ENCODE data around the gene ERI2. TPM values are rescaled to one million over a fixed set of nuclear protein-coding genes. Genes with fewer than 3 reads are reported as not detected.
"Not testable (repeated sequence)": the region's sequence is repeated elsewhere in the genome, so short reads cannot be mapped to it uniquely, and the experiment has no call there.

Gene ERI2
- total RNA-seq, 1 donor from 2014 or later = 11.5 TPM

GRCh38 chr16:20822521-20823325, 16.5 kb upstream of the ERI2 start:
- peaks cover 0 to 6% (median 0%) of the 10 kb centered on the region in 3 donors for H3K36me3 ChIP-seq (ENCODE audit: control insufficient read depth in 3 of 3, insufficient read depth in 3 of 3, low read length in 3 of 3)
- no peak overlapping the region for H3K9ac ChIP-seq (ENCODE audit: low read depth in 1 of 3, low read length in 3 of 3)
- H3K4me3 ChIP-seq (ENCODE audit: low read length in 3 of 3) = no peak overlapping the region
- no peaks in the 10 kb centered on the region for H3K9me3 ChIP-seq (ENCODE audit: control insufficient read depth in 3 of 3, low read length in 3 of 3)
- no peaks in the 10 kb centered on the region for H3K27me3 ChIP-seq (ENCODE audit: control insufficient read depth in 3 of 3, insufficient read depth in 3 of 3, low read length in 3 of 3)
- H3K4me1 ChIP-seq (ENCODE audit: control insufficient read depth in 3 of 3, insufficient read depth in 3 of 3, low read length in 3 of 3) = no peaks in the 10 kb centered on the region
- H3K27ac ChIP-seq (ENCODE audit: low read depth, low read length) = no peak overlapping the region

GRCh38 chr16:20821682-20822081, 15.4 kb upstream of the ERI2 start:
- Histone ChIP-seq H3K27me3 (ENCODE audit: control insufficient read depth in 3 of 3, insufficient read depth in 3 of 3, low read length in 3 of 3) (no peaks in the 10 kb centered on the region), H3K9ac (ENCODE audit: low read depth in 1 of 3, low read length in 3 of 3) (no peak overlapping the region), H3K36me3 (ENCODE audit: control insufficient read depth in 3 of 3, insufficient read depth in 3 of 3, low read length in 3 of 3) (peaks cover 0 to 6% (median 0%) of the 10 kb centered on the region in 3 donors), H3K4me1 (ENCODE audit: control insufficient read depth in 3 of 3, insufficient read depth in 3 of 3, low read length in 3 of 3) (no peaks in the 10 kb centered on the region), H3K27ac (ENCODE audit: low read depth, low read length) (no peak overlapping the region), H3K9me3 (ENCODE audit: control insufficient read depth in 3 of 3, low read length in 3 of 3) (no peaks in the 10 kb centered on the region), H3K4me3 (ENCODE audit: low read length in 3 of 3) (no peak overlapping the region)

DNA sequence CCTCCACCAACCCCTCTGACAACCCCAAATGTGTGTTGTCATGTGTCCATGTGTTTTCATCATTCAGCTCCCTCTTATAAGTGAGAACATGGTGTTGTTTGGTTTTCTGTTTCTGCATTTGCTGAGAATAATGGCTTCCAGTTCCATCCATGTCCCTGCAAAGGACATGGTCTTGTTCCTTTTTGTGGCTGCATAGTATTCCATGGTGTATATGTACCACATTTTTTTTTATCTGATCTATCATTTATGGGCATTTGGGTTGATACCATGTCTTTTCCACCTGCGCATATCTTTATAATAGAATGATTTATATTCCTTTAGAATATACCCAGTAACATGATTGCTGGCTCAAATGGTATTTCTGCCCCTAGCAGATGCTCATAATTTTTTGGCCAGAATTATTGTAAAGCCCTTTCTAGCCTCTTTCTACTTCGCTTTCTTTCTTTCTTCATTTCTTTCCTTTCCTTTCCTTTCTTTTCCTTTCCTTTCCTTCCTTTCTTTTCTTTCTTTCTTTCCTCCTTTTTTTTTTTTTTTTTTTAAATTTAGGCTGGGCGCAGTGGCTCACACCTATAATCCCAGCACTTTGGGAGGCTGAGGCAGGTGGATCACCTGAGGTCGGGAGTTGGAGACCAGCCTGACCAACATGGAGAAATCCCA, 12.8 kb upstream of the ERI2 start:
- no peak overlapping the region for H3K4me3 ChIP-seq (ENCODE audit: low read length in 3 of 3)
- H3K27ac ChIP-seq (ENCODE audit: low read depth, low read length) = no peak overlapping the region
- H3K9me3 ChIP-seq (ENCODE audit: control insufficient read depth in 3 of 3, low read length in 3 of 3) = no peaks in the 10 kb centered on the region
- H3K4me1 ChIP-seq (ENCODE audit: control insufficient read depth in 3 of 3, insufficient read depth in 3 of 3, low read length in 3 of 3) = no peaks in the 10 kb centered on the region
- no peaks in the 10 kb centered on the region for H3K36me3 ChIP-seq (ENCODE audit: control insufficient read depth in 3 of 3, insufficient read depth in 3 of 3, low read length in 3 of 3)
- H3K9ac ChIP-seq (ENCODE audit: low read depth in 1 of 3, low read length in 3 of 3) = no peak overlapping the region
- no peaks in the 10 kb centered on the region for H3K27me3 ChIP-seq (ENCODE audit: control insufficient read depth in 3 of 3, insufficient read depth in 3 of 3, low read length in 3 of 3)

DNA sequence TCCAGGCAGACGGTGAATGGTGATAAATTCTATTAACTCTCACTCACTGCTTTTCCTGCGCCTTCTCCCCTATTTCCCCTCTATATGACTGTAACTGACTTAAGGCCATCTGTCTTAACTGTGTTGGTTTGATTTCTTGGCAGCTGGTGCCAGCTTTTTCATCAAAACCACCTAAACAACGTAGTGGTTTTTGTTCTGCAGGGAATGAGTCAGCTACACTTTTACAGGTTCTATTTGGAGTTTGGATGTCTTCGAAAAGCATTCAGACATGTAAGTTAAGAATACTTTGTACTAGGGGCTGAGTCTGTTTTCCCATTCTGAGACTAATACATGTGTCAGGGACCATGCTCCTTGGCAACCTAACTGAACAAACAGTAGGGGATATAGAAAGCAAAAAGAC, 8.5 kb upstream of the ERI2 start:
- H3K9me3 ChIP-seq (ENCODE audit: control insufficient read depth in 3 of 3, low read length in 3 of 3) = no peaks in the 10 kb centered on the region
- no peaks in the 10 kb centered on the region for H3K4me1 ChIP-seq (ENCODE audit: control insufficient read depth in 3 of 3, insufficient read depth in 3 of 3, low read length in 3 of 3)
- no peaks in the 10 kb centered on the region for H3K27me3 ChIP-seq (ENCODE audit: control insufficient read depth in 3 of 3, insufficient read depth in 3 of 3, low read length in 3 of 3)
- H3K36me3 ChIP-seq (ENCODE audit: control insufficient read depth in 3 of 3, insufficient read depth in 3 of 3, low read length in 3 of 3) = no peaks in the 10 kb centered on the region
- H3K27ac ChIP-seq (ENCODE audit: low read depth, low read length) = no peak overlapping the region
- no peak overlapping the region for H3K9ac ChIP-seq (ENCODE audit: low read depth in 1 of 3, low read length in 3 of 3)
- H3K4me3 ChIP-seq (ENCODE audit: low read length in 3 of 3) = no peak overlapping the region

GRCh38 chr16:20812510-20812909, 6.2 kb upstream of the ERI2 start:
- Histone ChIP-seq H3K27me3 (ENCODE audit: control insufficient read depth in 3 of 3, insufficient read depth in 3 of 3, low read length in 3 of 3) (no peaks in the 10 kb centered on the region), H3K27ac (ENCODE audit: low read depth, low read length) (no peak overlapping the region), H3K9me3 (ENCODE audit: control insufficient read depth in 3 of 3, low read length in 3 of 3) (no peaks in the 10 kb centered on the region), H3K4me3 (ENCODE audit: low read length in 3 of 3) (no peak overlapping the region), H3K9ac (ENCODE audit: low read depth in 1 of 3, low read length in 3 of 3) (no peak overlapping the region), H3K36me3 (ENCODE audit: control insufficient read depth in 3 of 3, insufficient read depth in 3 of 3, low read length in 3 of 3) (no peaks in the 10 kb centered on the region), H3K4me1 (ENCODE audit: control insufficient read depth in 3 of 3, insufficient read depth in 3 of 3, low read length in 3 of 3) (no peaks in the 10 kb centered on the region)

DNA sequence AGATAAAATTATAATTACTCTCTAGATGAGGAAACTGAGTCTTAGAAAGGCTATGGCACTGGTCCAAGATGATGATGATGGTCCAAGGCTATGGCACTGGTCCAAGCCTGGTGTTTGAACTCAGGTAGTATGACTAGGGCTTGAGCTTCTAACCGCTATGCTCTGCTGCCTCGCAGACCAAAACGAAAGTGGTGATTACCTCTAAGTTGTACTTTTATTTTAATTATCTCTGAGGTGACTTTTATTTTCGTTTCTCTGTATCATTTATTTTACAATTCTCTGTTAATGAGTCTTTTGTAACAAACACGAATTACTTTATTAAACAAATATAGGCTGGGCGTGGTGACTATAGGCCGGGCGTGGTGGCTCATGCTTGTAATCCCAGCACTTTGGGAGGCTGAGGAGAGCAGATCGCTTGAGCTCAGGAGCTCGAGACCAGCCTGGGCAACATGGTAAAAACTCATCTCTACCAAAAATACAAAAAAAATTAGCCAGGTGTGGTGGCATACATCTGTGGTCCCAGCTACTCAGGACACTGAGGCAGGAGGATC, 5.7 kb upstream of the ERI2 start:
- Histone ChIP-seq H3K36me3 (ENCODE audit: control insufficient read depth in 3 of 3, insufficient read depth in 3 of 3, low read length in 3 of 3) (no peaks in the 10 kb centered on the region), H3K27ac (ENCODE audit: low read depth, low read length) (no peak overlapping the region), H3K4me3 (ENCODE audit: low read length in 3 of 3) (no peak overlapping the region), H3K4me1 (ENCODE audit: control insufficient read depth in 3 of 3, insufficient read depth in 3 of 3, low read length in 3 of 3) (peaks cover 4% of the 10 kb centered on the region in 3 donors), H3K9ac (ENCODE audit: low read depth in 1 of 3, low read length in 3 of 3) (no peak overlapping the region), H3K27me3 (ENCODE audit: control insufficient read depth in 3 of 3, insufficient read depth in 3 of 3, low read length in 3 of 3) (no peaks in the 10 kb centered on the region), H3K9me3 (ENCODE audit: control insufficient read depth in 3 of 3, low read length in 3 of 3) (no peaks in the 10 kb centered on the region)

DNA sequence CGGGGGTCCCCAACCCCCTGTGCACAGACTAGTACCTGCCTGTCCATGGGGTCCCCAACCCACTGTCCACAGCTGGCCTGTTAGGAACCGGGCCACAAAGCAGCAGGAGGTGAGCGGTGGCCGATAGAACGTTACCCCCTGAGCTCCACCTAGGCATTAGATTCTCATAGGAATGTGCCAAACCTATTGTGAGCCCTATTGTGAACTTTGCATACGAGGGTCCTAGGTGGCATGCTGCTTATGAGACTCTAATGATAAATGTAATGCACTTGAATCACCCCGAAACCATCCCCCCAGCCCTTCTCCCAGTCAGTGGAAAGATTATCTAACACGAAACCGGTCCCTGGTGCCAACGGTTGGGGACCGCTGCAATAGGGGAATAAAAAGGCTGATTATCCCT, 1.6 kb upstream of the ERI2 start:
- no peak overlapping the region for H3K27ac ChIP-seq (ENCODE audit: low read depth, low read length)
- no peaks in the 10 kb centered on the region for H3K27me3 ChIP-seq (ENCODE audit: control insufficient read depth in 3 of 3, insufficient read depth in 3 of 3, low read length in 3 of 3)
- no peaks in the 10 kb centered on the region for H3K9me3 ChIP-seq (ENCODE audit: control insufficient read depth in 3 of 3, low read length in 3 of 3)
- H3K9ac ChIP-seq (ENCODE audit: low read depth in 1 of 3, low read length in 3 of 3) = no peak overlapping the region
- H3K36me3 ChIP-seq (ENCODE audit: control insufficient read depth in 3 of 3, insufficient read depth in 3 of 3, low read length in 3 of 3) = no peaks in the 10 kb centered on the region
- H3K4me3 ChIP-seq (ENCODE audit: low read length in 3 of 3) = no peak overlapping the region
- H3K4me1 ChIP-seq (ENCODE audit: control insufficient read depth in 3 of 3, insufficient read depth in 3 of 3, low read length in 3 of 3) = peaks cover 9 to 12% (median 10%) of the 10 kb centered on the region in 3 donors

GRCh38 chr16:20805684-20806167, 546 bp downstream of the ERI2 start:
- H3K9ac ChIP-seq (ENCODE audit: low read depth in 1 of 3, low read length in 3 of 3) = peak overlapping the region; percentile 89 to 97 (median 94)
- H3K27ac ChIP-seq (ENCODE audit: low read depth, low read length) = peak overlapping the region; percentile 76
- H3K4me3 ChIP-seq (ENCODE audit: low read length in 3 of 3) = peak overlapping the region; percentile 93 to 98 (median 93)
- not testable (repeated sequence) for H3K9me3 ChIP-seq (ENCODE audit: control insufficient read depth in 3 of 3, low read length in 3 of 3); H3K27me3 ChIP-seq (ENCODE audit: control insufficient read depth in 3 of 3, insufficient read depth in 3 of 3, low read length in 3 of 3); H3K36me3 ChIP-seq (ENCODE audit: control insufficient read depth in 3 of 3, insufficient read depth in 3 of 3, low read length in 3 of 3)
- H3K4me1 ChIP-seq (ENCODE audit: control insufficient read depth in 3 of 3, insufficient read depth in 3 of 3, low read length in 3 of 3) = peaks cover 9 to 12% (median 10%) of the 10 kb centered on the region in 3 donors

DNA sequence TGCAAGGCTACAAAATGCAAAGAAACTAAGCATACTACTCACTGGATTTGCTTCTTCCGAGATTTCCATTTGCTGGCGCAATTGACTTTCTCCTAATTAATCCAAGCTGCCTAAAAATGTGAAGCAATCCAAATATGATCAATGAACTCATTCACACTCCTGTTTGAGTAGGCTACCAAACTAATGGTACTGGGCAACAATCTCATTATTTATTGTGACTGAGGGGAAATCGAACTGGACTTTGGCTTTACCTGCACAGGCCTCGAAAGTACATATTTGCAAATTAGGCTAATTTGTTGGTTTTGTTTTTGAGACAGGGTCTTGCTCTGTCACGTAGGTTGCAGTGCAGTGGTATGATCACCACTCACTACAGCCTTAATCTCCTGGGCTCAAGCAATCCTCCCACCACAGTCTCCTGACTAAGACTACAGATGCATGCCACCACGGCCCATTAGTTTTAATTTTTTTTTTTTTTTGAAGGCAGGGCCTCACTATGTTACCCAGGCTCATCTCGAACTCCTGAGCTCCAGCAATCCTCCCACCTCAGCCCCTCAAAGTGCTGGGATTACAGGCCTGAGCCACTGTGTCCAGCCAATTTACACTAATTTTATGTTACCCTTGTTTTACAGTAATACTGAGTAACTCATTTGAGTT, 2.6 kb downstream of the ERI2 start:
- H3K27me3 ChIP-seq (ENCODE audit: control insufficient read depth in 3 of 3, insufficient read depth in 3 of 3, low read length in 3 of 3) = no peaks in the 10 kb centered on the region
- H3K27ac ChIP-seq (ENCODE audit: low read depth, low read length) = no peak overlapping the region
- peaks cover 9 to 12% (median 10%) of the 10 kb centered on the region in 3 donors for H3K4me1 ChIP-seq (ENCODE audit: control insufficient read depth in 3 of 3, insufficient read depth in 3 of 3, low read length in 3 of 3)
- H3K9me3 ChIP-seq (ENCODE audit: control insufficient read depth in 3 of 3, low read length in 3 of 3) = no peaks in the 10 kb centered on the region
- H3K36me3 ChIP-seq (ENCODE audit: control insufficient read depth in 3 of 3, insufficient read depth in 3 of 3, low read length in 3 of 3) = peaks cover 0 to 19% (median 10%) of the 10 kb centered on the region in 3 donors
- no peak overlapping the region for H3K9ac ChIP-seq (ENCODE audit: low read depth in 1 of 3, low read length in 3 of 3)
- no peak overlapping the region for H3K4me3 ChIP-seq (ENCODE audit: low read length in 3 of 3)
